Chondrocyte (in vitro differentiated cells): ENCODE measurements around the gene KCNQ1. TPM values are rescaled to one million over a fixed set of nuclear protein-coding genes. Genes with fewer than 3 reads are reported as not detected.

Experiments used
- DNase-seq: peaks from one replicate; pipeline ENCODE4 v3.0.0; 2021; ENCODE audit warnings: mixed read lengths, low spot score
- H3K27ac Mint-ChIP-seq: one replicate; pipeline ENCODE4 v1.8.0; 2021; ENCODE audit warnings: mild to moderate bottlenecking, moderate library complexity, mixed read lengths; ENCODE audit not compliant: unreplicated experiment
- H3K27me3 Mint-ChIP-seq: 2 replicates; pipeline ENCODE4 v1.8.0; 2021; ENCODE audit warnings: low read depth, mixed read lengths
- H3K36me3 Mint-ChIP-seq: 2 replicates; pipeline ENCODE4 v1.8.0; 2021; ENCODE audit warnings: low read depth, mixed read lengths
- H3K4me1 Mint-ChIP-seq: 2 replicates; pipeline ENCODE4 v1.8.0; 2021; ENCODE audit warnings: low read depth, mild to moderate bottlenecking, mixed read lengths
- H3K4me3 Mint-ChIP-seq: one replicate; pipeline ENCODE4 v1.8.0; 2021; ENCODE audit warnings: mild to moderate bottlenecking, moderate library complexity, mixed read lengths; ENCODE audit not compliant: unreplicated experiment
- H3K9me3 Mint-ChIP-seq: 2 replicates; pipeline ENCODE4 v1.8.0; 2021; ENCODE audit warnings: low read depth, mixed read lengths
- CTCF ChIP-seq: fragments of 200-600 bp; sonication (generic); IDR thresholded peaks from 2 replicates; pipeline ENCODE4 v1.5.0; 2021; ENCODE audit warnings: antibody characterized with exemption, mild to moderate bottlenecking, moderate library complexity
- total RNA-seq: library from RNA; stranded (reverse); gene quantifications from 3 replicates; pipeline ENCODE4 v1.2.1, GENCODE V29; 2021

Gene KCNQ1
- total RNA-seq, 1 donor from 2014 or later: not detected

DNA sequence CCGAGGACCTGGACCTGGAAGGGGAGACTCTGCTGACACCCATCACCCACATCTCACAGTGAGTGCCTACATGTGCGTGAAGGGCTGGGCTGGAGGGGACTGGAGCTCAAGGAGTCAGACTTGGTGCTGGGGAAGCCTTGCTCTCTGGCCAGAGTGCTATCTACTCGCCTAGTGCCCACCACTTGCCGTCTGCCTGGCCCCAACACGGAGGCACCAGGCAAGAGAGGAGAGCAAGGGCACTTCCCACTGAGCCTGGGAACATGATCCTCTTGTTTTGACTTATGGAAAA lies 217.2 kb downstream of the KCNQ1 start:
- Mint-ChIP-seq H3K9me3 (peaks cover 21% of the 10 kb centered on the region), H3K4me3 (no peak overlapping the region), H3K36me3 (peaks cover 33% of the 10 kb centered on the region), H3K27ac (no peak overlapping the region), H3K27me3 (no peaks in the 10 kb centered on the region), H3K4me1 (peaks cover 10% of the 10 kb centered on the region)
- TF ChIP-seq CTCF: no peak
- DNase-seq: peak; percentile 78

GRCh38 chr11:2662430-2663299 lies 217.9 kb downstream of the KCNQ1 start:
- Mint-ChIP-seq H3K36me3 (peaks cover 29% of the 10 kb centered on the region), H3K4me3 (no peak overlapping the region), H3K9me3 (peaks cover 18% of the 10 kb centered on the region), H3K27me3 (no peaks in the 10 kb centered on the region), H3K27ac (no peak overlapping the region), H3K4me1 (peaks cover 8% of the 10 kb centered on the region)
- TF ChIP-seq CTCF: no peak
- DNase-seq: peak; percentile 87

GRCh38 chr11:2663506-2663905 lies 218.7 kb downstream of the KCNQ1 start:
- Mint-ChIP-seq H3K36me3 (peaks cover 30% of the 10 kb centered on the region), H3K4me1 (peaks cover 8% of the 10 kb centered on the region), H3K27me3 (no peaks in the 10 kb centered on the region), H3K9me3 (peaks cover 18% of the 10 kb centered on the region), H3K4me3 (no peak overlapping the region), H3K27ac (no peak overlapping the region)
- TF ChIP-seq CTCF: no peak
- peak; percentile 41 for DNase-seq

- H3K4me3 Mint-ChIP-seq: no peak overlapping the region
- TF ChIP-seq CTCF: no peak
- H3K9me3 Mint-ChIP-seq: peaks cover 14% of the 10 kb centered on the region
- no peaks in the 10 kb centered on the region for H3K27me3 Mint-ChIP-seq
- H3K4me1 Mint-ChIP-seq: peaks cover 5% of the 10 kb centered on the region
- no peak overlapping the region for H3K27ac Mint-ChIP-seq
- DNase-seq: peak; percentile 62
- peaks cover 30% of the 10 kb centered on the region for H3K36me3 Mint-ChIP-seq
These were observed 219.1 kb downstream of the KCNQ1 start for GRCh38 chr11:2663915-2664314.

GRCh38 chr11:2664376-2664775 lies 219.6 kb downstream of the KCNQ1 start:
- Mint-ChIP-seq H3K27me3 (no peaks in the 10 kb centered on the region), H3K27ac (no peak overlapping the region), H3K4me3 (no peak overlapping the region), H3K36me3 (peaks cover 26% of the 10 kb centered on the region), H3K4me1 (peaks cover 4% of the 10 kb centered on the region), H3K9me3 (peaks cover 10% of the 10 kb centered on the region)
- no peak for DNase-seq
- TF ChIP-seq CTCF: no peak
